ENCODE results near the gene PSMD13. TPM values are rescaled to one million over a fixed set of nuclear protein-coding genes. Genes with fewer than 3 reads are reported as not detected.

Gene PSMD13
- total and polyA plus RNA-seq, 2 of the 4 experiments (the other 2 are of a cell fraction), result 177 to 217 TPM

DNA sequence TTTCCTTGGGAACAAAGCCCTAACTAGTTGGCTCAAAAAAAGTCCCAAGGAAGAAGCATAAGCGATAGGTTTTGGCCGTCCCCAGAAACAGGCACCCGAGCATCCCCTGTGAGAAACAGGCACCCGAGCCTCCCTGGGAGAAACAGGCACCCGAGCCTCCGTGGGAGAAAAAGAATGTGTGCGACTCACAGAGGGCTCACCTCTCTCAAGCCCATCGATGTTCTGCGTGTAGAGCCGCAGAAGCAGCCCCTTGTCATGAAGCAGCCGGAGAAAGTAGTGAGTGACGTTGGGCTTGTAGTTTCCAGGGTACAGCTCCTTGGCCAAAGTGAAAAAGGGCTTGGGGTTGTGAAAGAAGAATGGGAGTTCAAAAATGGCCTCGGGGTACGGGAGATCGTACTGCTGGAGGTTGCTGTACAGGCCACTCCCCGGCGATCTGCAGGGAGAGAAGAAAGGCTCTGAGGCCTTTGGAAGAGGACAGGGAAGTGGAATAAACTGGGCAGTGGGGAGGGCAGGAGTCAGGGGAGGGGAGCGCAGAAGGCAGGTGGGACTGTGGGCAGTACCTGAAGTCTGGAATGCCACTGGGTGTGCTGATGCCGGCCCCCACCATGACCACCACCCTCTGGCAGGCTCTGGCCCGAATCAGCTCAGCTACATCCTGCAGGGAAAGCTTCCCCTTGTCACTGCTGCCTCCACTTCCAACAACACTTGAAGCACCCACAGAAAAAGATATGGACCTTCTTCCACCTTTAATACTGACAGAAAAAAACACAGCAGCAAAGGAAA lies 3.8 kb upstream of the PSMD13 start:
- H3K23ac ChIP-seq (ENCODE audit: low read depth, low read length), result no peak overlapping the region; the same call in 1 of the 2 replicates
- no peak overlapping the region for H2BK15ac ChIP-seq (ENCODE audit: low read depth, low read length)
- no peak overlapping the region for H3K56ac ChIP-seq (ENCODE audit: extremely low read depth, insufficient read depth, low read length)
- WGBS, 2 experiments (ENCODE audit: extremely low coverage in 2 of 2, insufficient read length in 1 of 2), result 98% methylated on average over 11 of the region's 20 CpGs; no CpG with 5 or more reads in 1 of the 2 experiments
- peaks cover 9 to 44% of the 10 kb centered on the region in 2 experiments; a peak in 3 of 4 replicates for H3K79me1 ChIP-seq (ENCODE audit: low read depth in 1 of 2, low read length in 2 of 2)
- H3K4me1 ChIP-seq (ENCODE audit: control insufficient read depth, insufficient read depth, low read length), result peaks cover 2% of the 10 kb centered on the region
- no peak for ATAC-seq (ENCODE audit: low read depth)
- no peaks in the 10 kb centered on the region for H3K9me3 ChIP-seq (ENCODE audit: control insufficient read depth, insufficient read depth, low read length)
- no peak overlapping the region for H4K5ac ChIP-seq (ENCODE audit: low read depth, low read length)
- H2AK9ac ChIP-seq (replicated peaks; ENCODE audit: low read depth, low read length, poor library complexity), result peak overlapping the region; percentile 13
- BruUV-seq (replicated peaks), result no TSS peak
- no peaks in the 10 kb centered on the region for H3K9me1 ChIP-seq (ENCODE audit: insufficient read depth, low read length)
- in situ Hi-C loops (cut with MboI; ENCODE audit: low sequenced_read_pairs), result no loop called here
- no peak overlapping the region for H3K14ac ChIP-seq (replicated peaks; ENCODE audit: low read depth, low read length)
- no peak overlapping the region for H3K27ac ChIP-seq (ENCODE audit: insufficient read depth, low read length)
- H3K9ac ChIP-seq (ENCODE audit: low read depth, low read length), result no peak overlapping the region
- H4K91ac ChIP-seq (ENCODE audit: insufficient read depth, low read depth, low read length), result no peak overlapping the region
- ChIA-PET POLR2A (ENCODE audit: unreplicated experiment) (no interaction called here), CTCF (no interaction called here)
- no peak overlapping the region for H2AFZ ChIP-seq (replicated peaks; ENCODE audit: low read length, poor library complexity)
- peaks cover 5% of the 10 kb centered on the region for H4K20me1 ChIP-seq (ENCODE audit: insufficient read depth, low read length)
- no peak overlapping the region for H3K18ac ChIP-seq (ENCODE audit: low read depth, low read length)
- intact Hi-C loops (cut with micrococcal nuclease), result no loop called here
- no peak overlapping the region for H2BK120ac ChIP-seq (ENCODE audit: low read depth, low read length)
- H2AK5ac ChIP-seq (ENCODE audit: low read depth, low read length), result no peak overlapping the region
- H2BK5ac ChIP-seq (ENCODE audit: low read depth, low read length, poor library complexity, severe bottlenecking), result no peak overlapping the region
- dilution Hi-C loops (cut with HindIII; ENCODE audit: low sequenced_read_pairs, unreplicated experiment), result no loop called here
- H3K27me3 ChIP-seq (ENCODE audit: control insufficient read depth, insufficient read depth, low read length), result no peaks in the 10 kb centered on the region
- no peak overlapping the region for H4K8ac ChIP-seq (ENCODE audit: low read depth in 2 of 2, low read length in 2 of 2)
- H3K4me3 ChIP-seq (ENCODE audit: insufficient read depth, low read depth, low read length), result no peak overlapping the region
- no peak for TF ChIP-seq NFE2L2 (IDR thresholded peaks at IDR 0.05; ENCODE audit: low read depth, low read length)
- TF ChIP-seq FOS (IDR thresholded peaks at IDR 0.05; ENCODE audit: low read depth, low read length), result no peak
- no peak for TF ChIP-seq MXI1 (IDR thresholded peaks at IDR 0.05; ENCODE audit: borderline replicate concordance, low read depth, low read length)
- no peak for TF ChIP-seq MAZ (IDR thresholded peaks at IDR 0.05; ENCODE audit: borderline replicate concordance, low read depth, low read length)
- no peak for TF ChIP-seq SMC3 (IDR thresholded peaks at IDR 0.05; ENCODE audit: low read depth, low read length)
- TF ChIP-seq, protein P1, sequence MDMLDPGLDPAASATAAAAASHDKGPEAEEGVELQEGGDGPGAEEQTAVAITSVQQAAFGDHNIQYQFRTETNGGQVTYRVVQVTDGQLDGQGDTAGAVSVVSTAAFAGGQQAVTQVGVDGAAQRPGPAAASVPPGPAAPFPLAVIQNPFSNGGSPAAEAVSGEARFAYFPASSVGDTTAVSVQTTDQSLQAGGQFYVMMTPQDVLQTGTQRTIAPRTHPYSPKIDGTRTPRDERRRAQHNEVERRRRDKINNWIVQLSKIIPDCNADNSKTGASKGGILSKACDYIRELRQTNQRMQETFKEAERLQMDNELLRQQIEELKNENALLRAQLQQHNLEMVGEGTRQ (IDR thresholded peaks at IDR 0.05; ENCODE audit: low read depth, low read length), result no peak
- no peak for TF ChIP-seq BHLHE40 (IDR thresholded peaks at IDR 0.05; ENCODE audit: low read depth, low read length)
- no peak for TF ChIP-seq RFX5 (IDR thresholded peaks at IDR 0.05; ENCODE audit: low read depth, low read length)
- no peak for TF ChIP-seq RCOR1 (IDR thresholded peaks at IDR 0.05; ENCODE audit: insufficient replicate concordance, low read length)
- TF ChIP-seq, protein P2, sequence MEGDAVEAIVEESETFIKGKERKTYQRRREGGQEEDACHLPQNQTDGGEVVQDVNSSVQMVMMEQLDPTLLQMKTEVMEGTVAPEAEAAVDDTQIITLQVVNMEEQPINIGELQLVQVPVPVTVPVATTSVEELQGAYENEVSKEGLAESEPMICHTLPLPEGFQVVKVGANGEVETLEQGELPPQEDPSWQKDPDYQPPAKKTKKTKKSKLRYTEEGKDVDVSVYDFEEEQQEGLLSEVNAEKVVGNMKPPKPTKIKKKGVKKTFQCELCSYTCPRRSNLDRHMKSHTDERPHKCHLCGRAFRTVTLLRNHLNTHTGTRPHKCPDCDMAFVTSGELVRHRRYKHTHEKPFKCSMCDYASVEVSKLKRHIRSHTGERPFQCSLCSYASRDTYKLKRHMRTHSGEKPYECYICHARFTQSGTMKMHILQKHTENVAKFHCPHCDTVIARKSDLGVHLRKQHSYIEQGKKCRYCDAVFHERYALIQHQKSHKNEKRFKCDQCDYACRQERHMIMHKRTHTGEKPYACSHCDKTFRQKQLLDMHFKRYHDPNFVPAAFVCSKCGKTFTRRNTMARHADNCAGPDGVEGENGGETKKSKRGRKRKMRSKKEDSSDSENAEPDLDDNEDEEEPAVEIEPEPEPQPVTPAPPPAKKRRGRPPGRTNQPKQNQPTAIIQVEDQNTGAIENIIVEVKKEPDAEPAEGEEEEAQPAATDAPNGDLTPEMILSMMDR (conservative IDR thresholded peaks at IDR 0.05; ENCODE audit: low read depth, low read length), result no peak
- no peak for DNase-seq
- H2BK20ac ChIP-seq (ENCODE audit: low read depth, low read length), result no peak overlapping the region
- no peak overlapping the region for H3K4ac ChIP-seq (ENCODE audit: low read depth, low read length)
- H3K36me3 ChIP-seq (ENCODE audit: control insufficient read depth, insufficient read depth, low read length), result peaks cover 2% of the 10 kb centered on the region; the same call in 1 of the 2 replicates
- H3K4me2 ChIP-seq (ENCODE audit: low read depth, low read length), result no peak overlapping the region
